GM18520 (cell line): ENCODE measurements around the gene ATP6AP1.
A peak's percentile ranks its signal among the peaks of the same experiment; 100 is the strongest.
"Not testable (repeated sequence)": the region's sequence is repeated elsewhere in the genome, so short reads cannot be mapped to it uniquely, and the experiment has no call there.

Experiments used
- ATAC-seq: cut with Tn5 transposase; IDR thresholded peaks from one replicate; pipeline ENCODE4 v1.9.1; 2021; ENCODE audit not compliant: unreplicated experiment

The ATP6AP1 gene

GRCh38 chrX:154399527-154400368 lies 28.7 kb upstream of the ATP6AP1 start:
- no peak for ATAC-seq

GRCh38 chrX:154400369-154400817 lies 28.1 kb upstream of the ATP6AP1 start:
- not testable (repeated sequence) for ATAC-seq

- no peak for ATAC-seq
Measured at GRCh38 chrX:154401045-154401799, 27.3 kb upstream of the ATP6AP1 start.

GRCh38 chrX:154401918-154402621 lies 26.4 kb upstream of the ATP6AP1 start:
- ATAC-seq, result no peak

- ATAC-seq, result no peak
Measured at GRCh38 chrX:154402622-154403127, 25.8 kb upstream of the ATP6AP1 start.

- ATAC-seq, result no peak
Measured at GRCh38 chrX:154403192-154403591, 25.3 kb upstream of the ATP6AP1 start.

GRCh38 chrX:154403858-154404257 lies 24.6 kb upstream of the ATP6AP1 start:
- ATAC-seq, result no peak

GRCh38 chrX:154404625-154405192 lies 23.8 kb upstream of the ATP6AP1 start:
- ATAC-seq, result no peak

GRCh38 chrX:154408659-154409221 lies 19.7 kb upstream of the ATP6AP1 start:
- no peak for ATAC-seq

GRCh38 chrX:154409222-154409871 lies 19.1 kb upstream of the ATP6AP1 start, which contains the start of gene DNASE1L1:
TSS of gene DNASE1L1 (minus strand) at chrX:154409254. CDS start at chrX:154405568, 3,686 bp downstream.
- ATAC-seq, result no peak

- ATAC-seq, result peak; percentile 35
Measured at GRCh38 chrX:154411981-154412340, 16.5 kb upstream of the ATP6AP1 start.

GRCh38 chrX:154412468-154412867 lies 16.0 kb upstream of the ATP6AP1 start:
- ATAC-seq, result no peak

- no peak for ATAC-seq
Measured at GRCh38 chrX:154413142-154413541, 15.3 kb upstream of the ATP6AP1 start.

GRCh38 chrX:154417157-154417556 lies 11.3 kb upstream of the ATP6AP1 start:
- no peak for ATAC-seq

- ATAC-seq, result no peak
Measured at GRCh38 chrX:154419189-154419588, 9.3 kb upstream of the ATP6AP1 start.

- no peak for ATAC-seq
Measured at GRCh38 chrX:154419688-154420401, 8.6 kb upstream of the ATP6AP1 start.

- no peak for ATAC-seq
Measured at GRCh38 chrX:154420402-154420756, 8.1 kb upstream of the ATP6AP1 start.

- no peak for ATAC-seq
Measured at GRCh38 chrX:154426916-154427770, 1.3 kb upstream of the ATP6AP1 start.

- ATAC-seq, result no peak
Measured at GRCh38 chrX:154429711-154430110, 1.2 kb downstream of the ATP6AP1 start.
